CD4-positive, alpha-beta T cell (primary cell): ENCODE data around the gene INVS. TPM values are rescaled to one million over a fixed set of nuclear protein-coding genes. Genes with fewer than 3 reads are reported as not detected.
"Not testable (repeated sequence)": the region's sequence is repeated elsewhere in the genome, so short reads cannot be mapped to it uniquely, and the experiment has no call there.

Experiments
- ATAC-seq: fragments of 200-7000 bp; cut with Tn5 transposase; one replicate; pipeline ENCODE4 v1.10.0; 2022; ENCODE audit warnings: mild to moderate bottlenecking; ENCODE audit not compliant: poor library complexity
- CTCF ChIA-PET: fragments of 350-600 bp; sonication (Branson Sonifier 250); formaldehyde crosslinking; loops from one replicate; lab custom pipeline; 2021; ENCODE audit warnings: antibody characterized with exemption, inconsistent platforms; lab: Charles Lee
- POLR2A ChIA-PET: fragments of 350-600 bp; sonication (Branson Sonifier 250); formaldehyde crosslinking; loops from one replicate; lab custom pipeline; 2021; ENCODE audit warnings: antibody characterized with exemption, inconsistent platforms; lab: Charles Lee
- DNase-seq, 14 experiments: peaks; one replicate each; pipeline ENCODE4 v3.0.0-alpha.2; 2013 to 2020; ENCODE audit warnings: mixed read lengths in 2 of 14
- H3K27ac ChIP-seq, 2 donors: one replicate each; pipeline versions ENCODE4 v1.5.1 to v1.7.0; 2013; ENCODE audit warnings: low read length in 2 of 2, low read depth in 1 of 2, mild to moderate bottlenecking in 1 of 2
- H3K27me3 ChIP-seq, 2 experiments: 1 replicate in 1 of 2; 2 replicates in 1 of 2; pipeline versions ENCODE4 v1.6.1 to v1.7.0; 2013; ENCODE audit warnings: low read length in 2 of 2, control low read depth in 1 of 2, mild to moderate bottlenecking in 1 of 2, moderate library complexity in 1 of 2; ENCODE audit not compliant: insufficient read depth in 2 of 2, control insufficient read depth in 1 of 2
- H3K36me3 ChIP-seq: one replicate; pipeline ENCODE4 v1.6.1; 2013; ENCODE audit warnings: low read length, control low read depth; ENCODE audit not compliant: insufficient read depth
- H3K4me1 ChIP-seq: one replicate; pipeline ENCODE4 v1.6.1; 2013; ENCODE audit warnings: low read length, control low read depth; ENCODE audit not compliant: insufficient read depth
- H3K4me3 ChIP-seq: one replicate; pipeline ENCODE4 v1.5.1; 2013; ENCODE audit warnings: mild to moderate bottlenecking, low read length, moderate library complexity
- H3K9me3 ChIP-seq, 2 experiments: 1 replicate in 1 of 2; 2 replicates in 1 of 2; pipeline versions ENCODE4 v1.6.1 to v1.7.0; 2013; ENCODE audit warnings: low read length in 2 of 2, mild to moderate bottlenecking in 2 of 2, control low read depth in 1 of 2, moderate library complexity in 1 of 2; ENCODE audit not compliant: control insufficient read depth in 1 of 2, insufficient read depth in 1 of 2
- H3K27ac Mint-ChIP-seq: one replicate; pipeline ENCODE4 v1.8.0; 2020; ENCODE audit warnings: mixed read lengths
- H3K27me3 Mint-ChIP-seq: one replicate; pipeline ENCODE4 v1.8.0; 2021; ENCODE audit warnings: mixed read lengths
- H3K36me3 Mint-ChIP-seq: one replicate; pipeline ENCODE4 v1.8.0; 2021; ENCODE audit warnings: low read depth, mixed read lengths
- H3K4me1 Mint-ChIP-seq: one replicate; pipeline ENCODE4 v1.8.0; 2021; ENCODE audit warnings: low read depth, mixed read lengths
- H3K4me3 Mint-ChIP-seq: one replicate; pipeline ENCODE4 v1.8.0; 2020; ENCODE audit warnings: mild to moderate bottlenecking, mixed read lengths
- H3K9me3 Mint-ChIP-seq: one replicate; pipeline ENCODE4 v1.8.0; 2020; ENCODE audit warnings: mixed read lengths
- intact Hi-C, 2 experiments: fragments of 100-400 bp; cut with DNase I in 1 of 2; cut with micrococcal nuclease in 1 of 2; formaldehyde crosslinking; loops; one replicate each; pipeline versions ENCODE4 v1.15.1 to v1.9.0; 2023 to 2025; cut with DNase I, micrococcal nuclease
- total RNA-seq, 174 experiments: library from RNA in 2 of 174; stranded (reverse) in 2 of 174; gene quantifications; one replicate each; pipeline ENCODE4 v1.2.3 and lab custom pipeline; 2021 to 2026
- TF ChIP-seq, protein P1 (sequence below): fragments of 200-600 bp; IDR thresholded peaks from one replicate; pipeline ENCODE4 v1.8.0; 2022; ENCODE audit warnings: antibody characterized with exemption, mild to moderate bottlenecking

INVS gene
- total RNA-seq, 2 experiments from 2014 or later, result 13.6 to 14.3 TPM

GRCh38 chr9:100145976-100146375 is 46.9 kb downstream of the INVS start:
- POLR2A ChIA-PET, H3K4me1 Mint-ChIP-seq, H3K27me3 ChIP-seq, H3K9me3 Mint-ChIP-seq, H3K4me3 ChIP-seq, H3K9me3 ChIP-seq, ATAC-seq, H3K27ac ChIP-seq, DNase-seq, H3K4me3 Mint-ChIP-seq, CTCF ChIA-PET, H3K36me3 Mint-ChIP-seq, H3K4me1 ChIP-seq, H3K27ac Mint-ChIP-seq, intact Hi-C loops, H3K36me3 ChIP-seq, H3K27me3 Mint-ChIP-seq: not testable (repeated sequence)

GRCh38 chr9:100150214-100150613 is 51.2 kb downstream of the INVS start:
- intact Hi-C loops, result no loop called here
- Histone ChIP-seq H3K36me3 (no peaks in the 10 kb centered on the region), H3K9me3 (no peaks in the 10 kb centered on the region), H3K4me1 (no peaks in the 10 kb centered on the region), H3K27ac (no peak overlapping the region), H3K27me3 (no peaks in the 10 kb centered on the region), H3K4me3 (no peak overlapping the region)
- Mint-ChIP-seq H3K4me1 (no peaks in the 10 kb centered on the region), H3K4me3 (no peak overlapping the region), H3K27ac (no peak overlapping the region), H3K9me3 (no peaks in the 10 kb centered on the region), H3K36me3 (peaks cover 11% of the 10 kb centered on the region), H3K27me3 (no peaks in the 10 kb centered on the region)
- TF ChIP-seq, protein P1, sequence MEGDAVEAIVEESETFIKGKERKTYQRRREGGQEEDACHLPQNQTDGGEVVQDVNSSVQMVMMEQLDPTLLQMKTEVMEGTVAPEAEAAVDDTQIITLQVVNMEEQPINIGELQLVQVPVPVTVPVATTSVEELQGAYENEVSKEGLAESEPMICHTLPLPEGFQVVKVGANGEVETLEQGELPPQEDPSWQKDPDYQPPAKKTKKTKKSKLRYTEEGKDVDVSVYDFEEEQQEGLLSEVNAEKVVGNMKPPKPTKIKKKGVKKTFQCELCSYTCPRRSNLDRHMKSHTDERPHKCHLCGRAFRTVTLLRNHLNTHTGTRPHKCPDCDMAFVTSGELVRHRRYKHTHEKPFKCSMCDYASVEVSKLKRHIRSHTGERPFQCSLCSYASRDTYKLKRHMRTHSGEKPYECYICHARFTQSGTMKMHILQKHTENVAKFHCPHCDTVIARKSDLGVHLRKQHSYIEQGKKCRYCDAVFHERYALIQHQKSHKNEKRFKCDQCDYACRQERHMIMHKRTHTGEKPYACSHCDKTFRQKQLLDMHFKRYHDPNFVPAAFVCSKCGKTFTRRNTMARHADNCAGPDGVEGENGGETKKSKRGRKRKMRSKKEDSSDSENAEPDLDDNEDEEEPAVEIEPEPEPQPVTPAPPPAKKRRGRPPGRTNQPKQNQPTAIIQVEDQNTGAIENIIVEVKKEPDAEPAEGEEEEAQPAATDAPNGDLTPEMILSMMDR, result no peak
- ATAC-seq (no peak), DNase-seq (no peak)
- POLR2A ChIA-PET, result no interaction called here
- CTCF ChIA-PET, result interaction anchor here (1.1 to 1.3 kb wide), 2 partner anchors 15 to 23 kb away, joined by 3 read pairs; no protein-coding TSS in a partner anchor

DNA sequence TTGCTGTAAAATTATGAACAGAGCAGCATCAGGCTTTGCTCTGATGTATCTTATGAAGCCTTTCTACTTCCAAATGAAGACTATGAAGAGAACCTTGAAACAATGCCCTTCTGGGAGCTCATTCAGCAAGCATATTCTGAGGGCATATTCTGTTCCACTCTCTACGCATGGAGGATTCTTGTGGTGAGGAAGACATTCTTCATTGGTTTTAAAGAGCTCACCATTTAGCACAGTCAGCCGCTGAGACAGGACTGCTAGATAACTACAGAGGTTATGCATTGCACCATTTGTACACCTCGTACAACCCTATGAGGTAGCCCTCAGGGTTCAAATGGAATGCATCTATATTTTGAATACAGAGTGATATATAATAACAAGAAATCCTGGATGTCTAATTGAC is 61.0 kb downstream of the INVS start:
- Mint-ChIP-seq H3K27ac (no peak overlapping the region), H3K4me1 (no peaks in the 10 kb centered on the region), H3K36me3 (peaks cover 35% of the 10 kb centered on the region), H3K9me3 (no peaks in the 10 kb centered on the region), H3K4me3 (no peak overlapping the region), H3K27me3 (no peaks in the 10 kb centered on the region)
- no peaks in the 10 kb centered on the region for H3K4me1 ChIP-seq
- intact Hi-C loops, result no loop called here
- H3K9me3 ChIP-seq, result no peaks in the 10 kb centered on the region
- H3K27ac ChIP-seq, result no peak overlapping the region
- H3K4me3 ChIP-seq, result no peak overlapping the region
- POLR2A ChIA-PET, result no interaction called here
- DNase-seq (no peak), ATAC-seq (no peak)
- CTCF ChIA-PET, result no interaction called here
- no peaks in the 10 kb centered on the region for H3K27me3 ChIP-seq
- TF ChIP-seq, protein P1, result no peak
- no peaks in the 10 kb centered on the region for H3K36me3 ChIP-seq

DNA sequence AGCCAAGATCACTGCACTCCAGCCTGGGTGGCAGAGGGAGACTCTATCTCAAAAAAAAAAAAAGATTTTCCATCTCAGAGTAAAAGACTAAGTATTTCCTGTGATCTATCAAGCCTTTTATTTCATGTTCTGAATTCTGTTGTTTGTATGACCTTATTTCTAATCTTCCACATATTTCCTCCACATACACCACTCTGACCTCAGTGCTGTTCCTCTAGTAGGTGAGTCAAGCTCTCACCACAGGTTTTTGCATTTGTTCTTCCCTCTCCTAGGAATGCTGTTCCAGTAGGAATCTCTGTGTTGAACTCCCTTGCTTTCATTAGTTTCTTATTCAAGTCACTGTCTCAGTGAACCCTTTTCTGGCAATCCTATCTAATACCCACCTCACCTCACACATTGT is 68.1 kb downstream of the INVS start:
- Mint-ChIP-seq H3K36me3 (peaks cover 74% of the 10 kb centered on the region), H3K27me3 (no peaks in the 10 kb centered on the region), H3K9me3 (peaks cover 18% of the 10 kb centered on the region), H3K4me3 (no peak overlapping the region), H3K4me1 (no peaks in the 10 kb centered on the region), H3K27ac (no peak overlapping the region)
- Histone ChIP-seq H3K27me3 (no peaks in the 10 kb centered on the region), H3K4me3 (no peak overlapping the region), H3K27ac (no peak overlapping the region), H3K36me3 (no peaks in the 10 kb centered on the region), H3K9me3 (no peaks in the 10 kb centered on the region), H3K4me1 (no peaks in the 10 kb centered on the region)
- ATAC-seq (no peak), DNase-seq (no peak)
- TF ChIP-seq, protein P1, result no peak
- CTCF ChIA-PET, result no interaction called here
- POLR2A ChIA-PET, result no interaction called here
- intact Hi-C loops, result no loop called here
